H54 (cell line): ENCODE measurements around the gene UTF1.

Experiments
- DNase-seq: peaks from one replicate; pipeline ENCODE4 v3.0.0; 2011; ENCODE audit warnings: low spot score, mixed read lengths; ENCODE audit not compliant: insufficient read length
- FAIRE-seq: peaks from 3 replicates; lab custom pipeline; 2011; peaks lifted over from hg19 to GRCh38; lab: Jason Lieb, UNC
- POLR2A ChIP-seq: IDR thresholded peaks from 2 replicates; pipeline ENCODE4 v1.6.1; 2011; ENCODE audit warnings: low read depth, mild to moderate bottlenecking, low read length

The UTF1 gene

DNA sequence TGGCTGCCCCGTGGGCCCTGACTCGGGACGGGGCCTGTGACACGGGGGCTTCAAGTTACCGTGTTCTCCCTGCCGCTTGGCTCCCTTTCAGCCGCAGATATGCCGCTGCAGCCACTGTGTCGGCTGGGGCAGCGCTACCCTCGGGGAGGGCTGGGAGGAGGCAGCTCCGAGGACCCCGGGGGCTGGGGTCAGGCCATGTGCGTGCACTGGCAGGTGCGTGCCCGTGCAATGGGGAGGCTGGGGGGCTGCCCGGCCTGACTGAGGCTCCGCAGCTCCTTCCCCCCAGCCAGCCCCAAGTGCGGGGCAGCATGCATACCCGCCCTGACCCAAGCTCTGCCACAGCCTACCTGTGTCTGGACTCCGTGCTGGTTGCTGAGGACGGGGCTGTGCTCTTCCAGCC, 40.8 kb upstream of the UTF1 start:
- TF ChIP-seq POLR2A = no peak
- FAIRE-seq = no peak
- DNase-seq = no peak

DNA sequence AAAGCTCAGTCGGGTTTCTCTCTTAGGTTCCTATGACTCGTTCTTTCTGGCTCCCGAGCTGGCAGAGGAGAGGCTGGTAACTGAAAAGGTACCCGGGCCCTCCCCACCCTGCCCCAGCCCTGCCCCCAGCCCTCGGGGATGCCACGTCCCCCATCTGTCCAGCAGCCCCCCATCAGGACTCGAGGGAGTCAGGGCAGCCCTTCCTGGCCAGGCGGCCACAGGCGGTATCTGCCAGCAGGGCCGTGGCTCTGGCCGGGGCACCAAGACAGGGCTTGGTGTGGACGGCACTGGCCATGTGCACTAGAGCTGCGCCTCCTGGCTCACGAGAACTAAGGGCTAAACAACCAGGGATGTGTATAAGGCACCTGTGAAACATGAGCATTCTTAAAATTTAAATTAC, 40.3 kb upstream of the UTF1 start:
- FAIRE-seq (no peak), DNase-seq (no peak)
- no peak for TF ChIP-seq POLR2A

DNA sequence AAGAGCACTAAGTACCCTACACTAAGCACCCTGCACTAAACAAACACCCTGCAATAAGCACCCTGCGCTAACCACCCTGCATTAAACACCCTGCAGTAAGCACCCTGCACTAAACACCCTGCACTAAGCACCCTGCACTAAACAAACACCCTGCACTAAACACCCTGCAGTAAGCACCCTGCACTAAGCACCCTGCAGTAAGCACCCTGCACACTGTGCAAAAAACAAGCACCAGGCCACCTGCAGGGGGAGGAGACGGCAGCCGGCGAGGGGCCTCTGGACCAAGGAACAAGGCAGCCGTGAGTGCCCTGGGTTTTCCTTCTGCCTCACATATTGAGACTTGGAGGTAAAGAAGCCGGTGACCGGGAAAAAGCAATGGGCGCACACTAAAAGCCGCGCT, 39.8 kb upstream of the UTF1 start:
- no peak for TF ChIP-seq POLR2A
- FAIRE-seq (no peak), DNase-seq (no peak)

DNA sequence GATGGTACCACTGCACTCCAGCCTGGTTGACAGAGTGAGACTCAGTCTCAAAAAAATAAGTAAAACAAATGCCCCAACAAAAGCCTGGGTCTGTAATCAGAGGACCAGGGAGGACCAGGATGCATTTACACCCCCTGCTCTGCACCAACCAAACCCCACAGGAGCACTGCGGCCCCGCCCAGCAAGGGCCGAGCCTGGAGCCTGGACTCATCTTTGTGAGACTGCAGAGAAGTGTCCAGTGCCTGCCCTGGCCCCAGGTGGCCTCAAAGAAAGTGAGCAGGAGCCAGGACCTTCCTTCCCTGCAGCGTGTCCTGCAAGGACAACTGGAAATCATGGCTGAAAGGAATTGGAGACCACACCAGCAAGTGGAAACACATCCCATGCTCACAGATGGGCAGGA, 38.4 kb upstream of the UTF1 start:
- DNase-seq (no peak), FAIRE-seq (no peak)
- no peak for TF ChIP-seq POLR2A

DNA sequence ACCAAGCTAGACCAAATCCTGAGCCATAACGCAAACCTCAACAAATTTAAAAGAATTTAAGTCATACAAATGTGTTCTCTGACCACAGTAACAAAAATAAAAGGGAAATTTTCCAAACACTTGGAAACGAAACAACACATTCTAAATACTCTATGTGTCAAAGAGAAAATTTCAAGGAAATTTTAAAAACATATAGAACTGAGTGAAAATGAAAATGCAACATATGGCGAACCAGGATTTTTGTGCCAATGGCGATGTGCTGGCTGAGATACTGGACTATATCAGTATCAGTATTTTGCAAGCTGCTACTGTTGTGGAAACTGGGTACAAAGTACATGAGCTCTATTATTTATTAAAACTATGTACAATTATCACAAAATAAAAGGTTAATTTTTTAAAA, 35.9 kb upstream of the UTF1 start:
- FAIRE-seq (no peak), DNase-seq (no peak)
- TF ChIP-seq POLR2A = no peak

DNA sequence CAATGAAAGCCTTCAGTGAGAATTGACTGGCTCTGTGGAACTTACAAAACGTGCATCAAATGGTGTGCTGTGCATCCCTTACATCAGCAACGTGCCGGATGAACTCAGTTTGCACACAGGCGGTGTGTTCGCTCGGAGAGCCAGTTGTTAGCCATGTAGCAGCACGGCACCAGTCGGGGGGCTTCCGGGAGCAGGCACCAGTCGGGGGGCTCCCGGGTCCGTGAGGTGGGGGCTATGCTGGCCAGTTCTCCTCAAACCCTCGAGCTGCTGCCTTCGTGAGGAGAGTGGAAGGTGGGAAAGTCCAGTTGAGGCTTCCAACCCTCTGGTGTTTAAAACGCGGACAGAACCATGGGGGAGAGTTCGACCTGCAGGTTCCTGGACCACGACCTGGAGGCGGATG, 34.9 kb upstream of the UTF1 start:
- FAIRE-seq = no peak

GRCh38 chr10:133195611-133196010, 34.4 kb upstream of the UTF1 start:
- TF ChIP-seq POLR2A = no peak
- DNase-seq (no peak), FAIRE-seq (no peak)

More for the DNA sequence above, 34.9 kb upstream of the UTF1 start:
- no peak for DNase-seq
- no peak for TF ChIP-seq POLR2A

DNA sequence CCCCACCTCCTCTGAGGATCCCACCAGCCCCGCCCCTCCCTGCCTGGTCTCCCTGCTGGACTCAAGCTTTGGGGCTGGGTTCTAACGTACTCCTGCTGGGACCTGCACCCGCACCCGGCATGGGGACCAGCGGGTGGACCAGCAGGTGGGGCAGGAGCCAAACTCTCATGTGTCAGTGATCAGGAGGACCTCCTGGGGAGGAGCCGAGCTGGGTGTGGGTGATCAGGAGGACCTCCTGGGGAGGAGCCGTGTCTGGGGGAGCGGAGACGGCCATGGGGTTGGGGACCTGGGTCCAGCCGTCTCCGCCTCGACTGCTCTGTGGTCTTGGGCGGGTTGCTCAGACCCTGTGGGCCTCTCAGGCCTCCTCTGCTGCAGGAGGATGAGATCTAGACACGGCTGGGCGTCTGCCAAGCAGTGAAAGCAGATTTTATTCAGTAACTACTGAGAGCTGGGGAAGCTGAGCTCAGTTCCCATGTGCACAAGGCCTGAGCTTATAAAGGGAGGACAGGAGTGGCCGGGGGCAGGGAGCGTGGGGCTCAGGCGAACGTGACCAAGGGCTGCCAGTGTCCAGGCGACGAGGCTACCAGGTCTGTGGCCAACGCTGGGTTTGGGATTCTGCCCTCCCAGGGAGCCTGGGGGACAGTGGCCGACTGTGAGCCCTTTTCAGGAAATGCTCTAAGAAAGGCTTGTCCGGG, 33.6 kb upstream of the UTF1 start:
- no peak for TF ChIP-seq POLR2A
- FAIRE-seq (no peak), DNase-seq (no peak)

DNA sequence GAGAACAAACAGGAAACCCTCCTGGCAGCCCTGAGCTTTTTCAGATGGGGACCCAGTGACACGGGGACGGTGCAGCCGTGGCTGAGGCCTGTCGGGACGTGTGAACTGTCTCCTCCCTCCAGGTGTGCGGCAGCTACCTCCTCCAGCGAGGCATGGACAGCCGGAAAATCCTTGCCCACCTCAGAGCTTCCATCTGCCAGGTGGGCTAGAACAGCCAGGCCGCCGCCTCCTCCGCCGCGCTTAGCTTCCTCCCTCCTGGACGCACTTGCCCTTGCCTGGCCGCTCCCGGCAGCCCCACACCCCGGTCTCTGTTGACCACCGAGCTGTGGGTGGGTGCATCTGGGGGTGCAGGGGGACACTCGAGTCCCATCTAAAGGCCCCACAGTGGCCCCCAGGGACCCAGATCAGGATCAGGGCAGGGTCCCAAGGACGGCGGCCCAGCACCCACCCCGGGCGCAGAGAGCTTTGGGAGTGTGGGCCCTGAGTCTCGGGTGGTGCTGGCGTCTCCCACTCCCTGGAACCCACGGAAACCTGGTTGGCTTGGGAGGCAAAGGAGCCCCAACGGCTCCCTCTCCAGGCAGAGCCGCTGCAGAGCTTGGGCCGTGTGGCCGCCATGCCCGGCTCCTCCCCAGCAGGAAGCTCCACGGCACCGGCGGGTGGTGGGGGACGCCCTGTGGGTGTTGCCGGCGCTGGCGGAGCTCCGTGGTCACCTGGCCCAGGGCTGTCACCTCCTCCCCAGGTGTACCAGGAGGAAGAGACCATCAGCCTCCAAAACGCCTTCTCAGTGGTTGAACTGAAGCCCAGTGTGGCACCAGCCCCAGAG, 32.9 kb upstream of the UTF1 start:
- no peak for TF ChIP-seq POLR2A
- FAIRE-seq = no peak

DNA sequence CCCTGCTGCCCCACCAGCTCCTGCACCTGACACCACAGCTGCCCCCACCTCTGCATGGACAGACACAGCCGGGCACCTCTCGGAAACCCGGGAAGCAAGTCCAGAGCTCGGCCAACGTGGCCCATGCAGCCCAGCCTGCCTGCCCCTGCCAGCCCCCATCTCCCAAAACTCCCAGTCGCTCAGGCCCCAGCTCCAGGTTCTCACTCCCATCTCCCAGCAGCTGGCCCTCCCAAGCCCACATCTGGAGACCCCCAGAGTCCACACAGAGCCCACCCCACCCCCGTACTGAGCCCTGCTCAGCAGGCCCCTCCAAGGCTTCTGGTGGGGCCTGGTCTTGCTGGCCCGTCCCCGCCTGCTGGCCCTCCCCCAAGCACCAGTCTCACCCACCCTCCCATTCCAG, 32.2 kb upstream of the UTF1 start:
- TF ChIP-seq POLR2A = no peak
- DNase-seq (no peak), FAIRE-seq (no peak)

More for the DNA sequence above, 32.9 kb upstream of the UTF1 start:
- no peak for DNase-seq

DNA sequence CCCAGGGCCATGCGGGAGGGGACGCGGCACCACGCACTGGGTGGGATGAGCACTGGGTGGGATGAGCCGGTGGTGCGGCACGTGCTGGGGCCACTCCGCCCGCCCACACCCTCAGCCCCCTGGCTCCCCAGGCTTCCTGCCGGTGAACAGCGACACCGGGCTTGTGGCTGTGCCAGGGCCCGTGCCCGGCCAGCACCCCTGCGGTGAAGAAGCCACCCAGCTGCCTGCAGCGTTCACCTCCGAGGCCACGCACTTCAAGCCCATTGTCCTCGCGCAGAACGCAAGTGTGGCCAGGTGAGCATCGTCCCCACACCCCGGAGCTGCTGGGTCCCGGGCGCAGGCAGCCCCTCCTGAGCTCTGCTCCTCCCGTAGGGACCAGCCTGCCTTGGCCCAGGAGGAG, 31.8 kb upstream of the UTF1 start:
- DNase-seq = no peak

GRCh38 chr10:133198621-133199487, 31.2 kb upstream of the UTF1 start:
- no peak for TF ChIP-seq POLR2A
- DNase-seq (no peak), FAIRE-seq (no peak)

More for the DNA sequence above, 31.8 kb upstream of the UTF1 start:
- no peak for FAIRE-seq
- no peak for TF ChIP-seq POLR2A

GRCh38 chr10:133199488-133199885, 30.5 kb upstream of the UTF1 start:
- FAIRE-seq (no peak), DNase-seq (no peak)
- no peak for TF ChIP-seq POLR2A
